NCI-H82 treated with DMSO at 0.1 percent for 48 hours (cell line): ENCODE results near the gene PFDN2.
"Not testable (repeated sequence)": the region's sequence is repeated elsewhere in the genome, so short reads cannot be mapped to it uniquely, and the experiment has no call there.

ENCODE experiments used
- DNase-seq: peaks from one replicate; lab custom pipeline; 2025; ENCODE audit not compliant: unreplicated experiment; lab: John Stamatoyannopoulos, UW

The PFDN2 gene

DNA sequence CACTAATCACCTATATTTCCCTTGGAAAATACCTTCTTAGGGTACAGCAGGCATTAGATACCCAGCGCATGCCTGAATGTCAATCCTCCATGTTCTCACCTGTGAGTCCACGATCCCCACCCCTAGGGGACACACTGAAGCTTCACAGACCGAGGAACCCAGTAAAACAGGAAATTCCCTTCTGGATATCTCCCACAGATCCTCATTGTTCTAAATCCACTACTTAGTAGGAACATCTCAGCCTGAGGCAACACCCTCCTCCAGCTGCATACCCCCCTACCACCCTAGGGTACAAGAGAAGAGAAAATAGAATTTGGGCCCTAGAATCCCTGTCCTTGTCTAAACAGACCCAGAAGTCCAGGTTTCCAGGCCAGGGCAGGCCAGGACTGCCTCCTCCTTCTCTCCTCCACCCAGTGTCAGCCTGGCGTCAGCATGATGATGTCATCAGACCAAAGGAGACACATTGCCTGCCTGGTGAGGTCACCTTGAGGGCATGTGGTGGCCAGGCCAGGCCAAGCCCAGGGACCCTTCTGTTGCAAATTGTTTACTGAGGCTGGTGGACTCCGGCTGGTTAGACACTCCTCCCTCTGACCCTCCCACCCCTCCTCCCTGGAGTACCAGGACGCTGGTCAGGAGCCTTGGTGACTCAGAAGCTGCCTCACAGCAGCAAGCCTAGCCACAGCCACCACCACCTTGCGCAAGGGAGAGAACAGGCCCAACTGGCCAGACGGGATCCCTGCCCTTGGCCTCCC is 34.7 kb downstream of the PFDN2 start:
- DNase-seq: no peak

DNA sequence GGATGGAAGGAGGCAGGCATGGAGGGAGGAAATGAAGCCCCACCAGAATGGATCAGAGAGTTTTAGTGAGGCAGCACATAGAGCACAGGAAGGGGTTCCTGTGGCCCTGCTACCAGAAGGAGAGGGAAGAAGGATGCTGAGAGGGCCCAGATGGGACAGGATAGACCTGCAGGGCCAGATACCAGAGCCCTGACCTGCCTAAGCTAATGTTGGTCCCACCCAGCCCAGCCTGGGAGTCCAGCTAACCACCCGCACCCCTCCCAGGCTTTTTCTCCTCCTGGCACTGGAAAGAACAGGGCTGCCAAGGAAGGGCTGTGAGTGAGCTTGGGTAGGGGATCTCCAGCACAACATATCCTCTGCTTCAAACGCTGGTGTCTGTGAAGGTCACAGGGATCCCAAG is 35.4 kb downstream of the PFDN2 start:
- no peak for DNase-seq

GRCh38 chr1:161081519-161081918 is 36.3 kb downstream of the PFDN2 start:
- DNase-seq: no peak

GRCh38 chr1:161080441-161081405 is 37.1 kb downstream of the PFDN2 start:
- DNase-seq: no peak

GRCh38 chr1:161079436-161080110 is 38.3 kb downstream of the PFDN2 start:
- DNase-seq: no peak

DNA sequence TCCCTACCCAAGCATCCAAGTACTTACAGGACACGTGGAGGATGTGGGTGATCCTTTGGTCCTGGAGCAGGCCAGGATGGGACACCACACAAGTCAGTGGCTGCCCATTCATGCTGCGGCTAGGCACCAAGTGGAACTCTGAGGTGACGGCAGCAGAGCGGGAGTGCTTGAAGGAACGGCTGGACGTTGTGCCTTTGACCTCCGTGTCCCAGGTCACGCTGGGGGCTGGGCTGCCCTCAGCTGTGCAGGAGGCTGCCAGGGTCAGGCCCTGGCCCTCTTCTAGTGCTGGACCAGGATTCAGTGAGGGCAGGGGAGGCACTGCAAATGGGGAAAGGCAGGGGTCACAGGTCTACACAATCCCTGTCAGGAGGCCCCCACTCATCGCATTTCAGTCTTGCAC is 40.4 kb downstream of the PFDN2 start:
- no peak for DNase-seq

- no peak for DNase-seq
Measured at GRCh38 chr1:161076410-161076809, 41.4 kb downstream of the PFDN2 start.

DNA sequence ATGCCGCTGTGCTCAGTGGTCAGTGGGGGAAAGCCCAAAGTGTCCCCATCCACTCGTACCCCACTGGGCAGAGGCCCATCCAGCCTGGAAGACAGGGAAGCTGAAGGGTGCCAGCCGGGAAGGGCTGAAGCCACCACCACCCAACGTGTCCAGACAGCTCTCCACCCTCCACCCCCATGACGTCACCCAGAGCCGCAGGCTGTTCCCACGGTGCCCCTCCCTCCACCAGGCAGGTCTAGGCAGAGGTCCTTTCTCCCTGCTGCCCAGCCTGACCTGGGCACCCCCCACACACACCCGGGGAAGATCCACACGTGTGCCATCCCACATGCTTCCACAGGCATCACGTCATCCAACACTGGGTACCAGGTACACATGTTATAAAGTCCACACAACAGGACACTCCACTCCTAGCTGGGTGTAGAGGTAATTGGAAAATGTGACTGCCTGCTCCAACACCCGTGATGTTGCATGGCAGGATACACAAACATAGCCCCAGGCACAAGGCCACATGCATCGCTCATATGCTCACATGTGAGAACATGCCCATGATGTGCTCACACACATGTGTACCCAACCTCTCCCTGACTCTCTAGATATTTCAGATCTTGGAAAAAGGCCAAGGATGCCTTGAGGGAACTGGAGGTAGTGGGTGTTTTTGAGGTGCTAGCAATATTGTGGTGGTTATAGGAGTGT is 43.0 kb downstream of the PFDN2 start:
- DNase-seq: no peak

DNA sequence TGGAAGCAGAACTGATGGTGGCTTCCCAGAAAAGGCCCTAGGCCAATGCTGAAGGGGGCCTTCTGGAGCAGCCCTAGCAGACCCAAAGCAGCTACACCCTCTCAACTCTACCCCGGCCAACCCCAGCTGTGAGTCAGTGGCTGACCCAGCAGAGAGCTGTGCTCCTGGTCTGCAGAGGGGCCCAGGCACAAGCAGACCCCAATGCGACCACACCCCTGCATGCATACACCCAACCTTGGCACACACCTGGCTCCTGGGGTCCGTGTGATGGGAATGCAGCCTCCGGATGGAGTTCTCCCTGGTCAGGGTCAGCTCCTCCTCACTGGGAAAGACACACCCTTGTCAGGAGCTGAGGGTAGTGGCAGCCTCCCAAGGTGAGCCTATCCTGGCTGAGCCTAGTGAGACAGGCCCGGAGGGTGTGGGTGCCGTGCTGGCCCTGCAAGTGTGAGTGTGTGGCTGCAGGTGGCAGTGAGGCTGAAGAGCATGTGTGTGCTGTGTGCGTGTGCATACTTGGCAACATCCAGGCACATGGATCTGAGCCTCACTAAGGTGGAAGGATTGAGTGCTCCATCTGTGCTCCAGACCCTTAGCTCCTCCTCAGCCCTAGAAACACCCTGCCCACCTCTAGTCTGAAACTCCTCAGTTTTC is 44.2 kb downstream of the PFDN2 start:
- no peak for DNase-seq

DNA sequence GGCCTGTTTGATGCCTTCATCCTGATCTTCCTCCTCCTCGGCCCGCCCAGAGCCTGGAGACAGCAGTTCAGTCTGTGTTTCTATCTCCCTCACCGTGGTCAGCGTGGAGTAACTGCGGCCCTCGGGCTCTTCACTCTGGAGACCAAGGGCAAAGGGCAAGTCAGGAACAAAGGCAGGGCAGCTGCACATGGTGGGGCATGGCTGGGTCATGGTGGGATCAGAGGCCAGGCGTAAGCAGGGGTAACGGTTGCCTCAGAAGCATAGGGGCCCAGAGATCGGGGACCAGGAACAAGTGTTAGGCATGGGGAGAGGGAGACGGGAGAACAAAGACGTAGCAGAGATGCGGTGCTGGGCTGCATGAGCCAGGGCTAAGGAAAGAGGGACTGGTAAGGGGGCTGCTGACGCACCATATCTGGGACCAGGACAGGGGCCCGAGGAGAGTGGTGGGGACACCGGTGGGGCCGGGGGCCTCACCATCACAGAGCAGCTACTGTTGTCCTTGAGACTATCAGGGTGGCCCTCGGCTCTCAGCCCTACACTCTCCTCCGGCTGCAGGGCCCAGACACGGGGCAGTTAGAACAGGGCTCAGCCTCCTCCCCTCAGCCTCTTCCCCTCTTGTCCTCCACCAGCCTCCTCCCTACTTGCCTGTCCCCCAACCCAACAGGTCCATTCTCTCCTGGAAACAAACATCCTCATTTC is 44.9 kb downstream of the PFDN2 start:
- DNase-seq: no peak

GRCh38 chr1:161071886-161072371 is 45.9 kb downstream of the PFDN2 start:
- no peak for DNase-seq

DNA sequence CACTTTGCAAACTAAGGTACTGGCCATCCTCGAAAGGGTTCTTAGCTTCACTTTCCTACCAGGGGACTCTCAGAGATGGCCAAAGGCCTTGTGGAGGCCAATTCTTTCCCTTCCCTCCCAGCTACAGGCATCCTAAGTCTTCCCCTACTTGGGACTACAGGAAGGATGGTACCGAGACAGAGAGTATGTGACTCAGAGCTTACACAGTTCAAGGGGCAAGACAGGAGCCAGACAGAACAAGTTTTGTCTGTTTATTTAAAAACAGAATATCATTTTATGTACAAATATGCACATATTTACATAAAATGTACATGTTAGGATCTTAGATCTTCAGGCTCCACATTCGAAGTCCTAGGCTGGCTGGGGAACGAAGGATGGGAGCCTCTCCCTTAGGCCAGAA is 47.1 kb downstream of the PFDN2 start:
- no peak for DNase-seq

DNA sequence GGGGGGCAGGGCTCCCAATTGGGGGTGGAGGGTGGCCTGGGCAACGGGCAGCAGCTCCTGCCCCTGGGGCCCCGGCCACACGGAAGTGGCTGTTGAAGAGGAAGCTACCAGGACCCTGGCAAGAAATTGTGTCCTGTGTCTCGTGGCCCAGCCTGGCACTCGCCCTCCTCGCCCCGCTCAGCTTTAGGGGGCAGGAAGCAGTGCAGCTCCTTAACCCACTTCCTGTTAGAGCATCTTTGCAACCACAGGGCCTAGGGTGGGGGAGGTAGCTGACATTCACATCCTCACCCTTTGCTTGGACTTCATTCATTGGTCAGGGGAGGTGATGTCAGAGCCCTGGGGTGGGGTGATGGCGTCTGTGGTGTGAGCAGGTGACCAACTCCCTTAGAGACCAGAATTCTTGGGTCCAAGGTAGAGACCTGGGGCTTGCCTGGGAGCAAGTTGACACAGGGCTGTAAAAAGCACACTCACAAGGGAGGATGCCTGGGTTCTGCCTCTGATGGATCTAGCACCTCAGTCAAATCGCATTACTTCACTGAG is 48.0 kb downstream of the PFDN2 start, which contains the start of gene ARHGAP30:
Gene ARHGAP30, minus strand, starts transcription at position 161 of the 540 bp plus-strand sequence. CDS start 267 bp downstream, outside the sequence.
- no peak for DNase-seq

DNA sequence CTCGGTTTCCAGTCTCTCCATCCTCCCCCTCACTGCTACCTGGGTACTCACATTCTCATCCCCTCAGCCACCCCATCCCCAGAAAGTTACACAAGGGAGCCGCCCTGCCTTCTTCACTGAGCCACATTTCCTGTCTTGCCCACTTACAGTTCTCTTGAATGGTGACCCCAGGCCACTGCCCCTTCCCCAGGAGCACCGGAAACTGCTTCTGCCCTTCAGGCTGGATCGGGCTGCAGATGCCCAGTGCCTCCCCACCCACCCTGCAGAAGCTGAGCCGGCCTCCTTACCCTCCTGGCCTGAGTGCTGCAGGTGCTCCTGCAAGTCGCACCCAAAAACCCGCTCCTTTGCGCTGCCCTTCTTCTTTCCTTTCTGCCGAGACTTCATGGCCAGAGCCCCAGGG is 48.6 kb downstream of the PFDN2 start:
- no peak for DNase-seq

DNA sequence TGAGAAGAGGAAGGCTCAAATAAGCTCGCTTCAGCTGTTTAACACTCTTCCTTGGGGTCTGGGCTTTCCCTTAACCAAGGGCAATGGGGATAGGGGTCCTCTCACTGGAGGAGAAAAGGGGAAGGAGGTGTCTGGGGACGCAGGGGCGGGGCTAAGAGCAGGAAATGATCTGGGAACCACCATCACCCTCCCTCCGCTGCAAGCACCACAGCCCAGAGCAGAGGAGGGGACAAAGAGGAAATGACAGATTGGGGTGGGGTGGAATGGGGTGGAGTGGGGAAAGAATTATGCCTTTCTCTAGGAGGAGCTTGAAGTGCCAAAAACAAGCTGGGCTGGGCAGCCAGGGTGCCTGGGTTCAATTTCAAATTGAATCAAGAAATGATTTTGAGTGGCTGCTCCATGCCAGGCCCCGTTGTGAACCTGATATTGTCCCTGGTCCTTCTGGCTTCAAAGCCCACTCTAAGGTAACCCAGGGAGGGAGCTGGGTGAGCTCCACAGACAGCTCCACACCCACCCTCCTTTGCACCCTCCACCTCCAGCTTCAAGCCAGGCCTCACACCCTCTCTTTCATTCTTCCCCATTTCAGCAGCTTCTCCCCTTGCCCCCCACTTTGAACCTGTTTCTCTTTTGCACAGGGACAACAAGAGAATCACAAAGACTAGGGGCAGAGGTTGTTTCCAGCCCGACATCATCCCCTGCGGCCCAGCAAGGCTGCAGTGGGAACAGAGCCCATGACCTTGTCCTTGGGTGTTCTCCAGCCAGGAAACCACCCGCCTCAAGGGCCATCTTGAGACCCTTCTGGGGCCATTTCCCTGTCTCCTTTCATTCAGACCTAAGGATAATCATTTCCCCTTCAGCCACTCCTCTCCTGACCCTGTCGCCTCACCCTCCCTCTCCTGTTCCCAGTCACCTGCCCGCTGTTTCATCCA is 49.3 kb downstream of the PFDN2 start:
- DNase-seq: no peak

DNA sequence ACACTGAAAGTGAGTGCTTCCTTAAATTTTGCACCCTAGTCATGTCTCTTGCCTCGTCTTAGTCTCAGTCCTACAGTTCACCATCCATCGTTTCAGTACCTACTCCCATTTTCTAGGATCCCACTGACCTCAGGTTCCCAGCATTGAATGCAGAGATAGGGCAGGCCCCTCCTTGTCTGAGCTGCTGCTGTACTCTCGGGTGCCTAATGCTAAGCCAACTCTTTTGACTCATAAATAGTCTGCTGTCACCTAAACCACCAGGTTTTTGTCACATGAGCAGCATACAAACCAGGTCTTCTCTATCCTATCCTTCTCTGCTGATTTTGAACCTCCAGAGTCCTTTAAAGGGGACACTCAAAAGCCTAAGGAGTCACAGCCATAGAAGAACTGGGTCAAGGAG is 51.1 kb downstream of the PFDN2 start:
- no peak for DNase-seq

DNA sequence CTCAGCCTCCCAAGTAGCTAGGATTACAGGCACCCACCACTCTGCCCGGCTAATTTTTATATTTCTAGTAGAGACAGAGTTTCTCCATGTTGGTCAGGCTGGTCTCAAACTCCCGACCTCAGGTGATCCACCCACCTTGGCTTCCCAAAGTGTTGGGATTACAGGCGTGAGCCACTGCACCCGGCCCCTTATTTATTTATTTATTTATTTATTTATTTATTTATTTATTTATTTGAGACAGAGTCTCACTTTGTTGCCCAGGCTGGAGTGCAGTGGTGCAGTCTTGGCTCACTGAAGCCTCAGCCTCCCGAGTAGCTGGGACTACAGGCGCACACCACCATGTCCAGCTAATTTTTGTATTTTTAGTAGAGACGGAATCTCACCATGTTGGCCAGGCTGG is 52.2 kb downstream of the PFDN2 start:
- not testable (repeated sequence) for DNase-seq

GRCh38 chr1:161063936-161064335 is 53.9 kb downstream of the PFDN2 start:
- not testable (repeated sequence) for DNase-seq
